ENCODE results near the gene GTF2A1.
"Not testable (repeated sequence)": the region's sequence is repeated elsewhere in the genome, so short reads cannot be mapped to it uniquely, and the experiment has no call there.

GTF2A1 gene

DNA sequence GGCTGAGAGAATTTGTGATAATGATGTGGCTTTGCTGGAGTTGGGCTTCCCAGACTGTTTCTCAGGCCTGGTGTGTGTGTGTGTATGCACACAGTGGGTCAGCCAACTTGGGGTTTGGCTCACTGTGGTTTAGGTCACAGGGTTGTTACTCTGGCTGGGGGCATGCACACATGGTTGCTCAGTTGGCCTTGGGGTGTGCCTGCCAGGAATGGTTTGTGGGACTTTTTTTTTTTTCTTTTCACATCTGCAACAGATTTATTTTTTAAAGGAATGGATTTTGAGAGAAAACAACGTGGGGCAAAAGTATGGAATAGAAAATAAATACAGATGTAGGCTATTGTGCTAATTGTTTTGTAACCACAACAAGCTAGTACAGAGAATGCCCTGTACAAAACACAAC lies 25.0 kb upstream of the GTF2A1 start:
- Histone ChIP-seq H2AFZ (ENCODE audit: low read length) (no peak overlapping the region), H3K79me2 (ENCODE audit: low read length) (no peaks in the 10 kb centered on the region), H4K20me1 (ENCODE audit: insufficient read depth, low read length) (no peaks in the 10 kb centered on the region), H3F3A (ENCODE audit: insufficient read depth, low read length) (no peaks in the 10 kb centered on the region), H3K9me2 (replicated peaks; ENCODE audit: insufficient read depth, low read length) (no peaks in the 10 kb centered on the region), H3K4me1 (ENCODE audit: low read length) (no peaks in the 10 kb centered on the region), H3K9ac (ENCODE audit: low read length) (no peak overlapping the region), H3K4me2 (ENCODE audit: low read depth, low read length) (no peak overlapping the region), H3K9me3 (replicated peaks; ENCODE audit: insufficient read depth, low read length) (no peaks in the 10 kb centered on the region), H3K36me3 (replicated peaks; ENCODE audit: insufficient read depth, low read length) (no peaks in the 10 kb centered on the region), H3K27me3 (replicated peaks; ENCODE audit: insufficient read depth, low read length) (no peaks in the 10 kb centered on the region), H3K4me3 (ENCODE audit: low read length) (no peak overlapping the region), H3K27ac (ENCODE audit: low read length) (no peak overlapping the region)
- TF ChIP-seq, protein P1, sequence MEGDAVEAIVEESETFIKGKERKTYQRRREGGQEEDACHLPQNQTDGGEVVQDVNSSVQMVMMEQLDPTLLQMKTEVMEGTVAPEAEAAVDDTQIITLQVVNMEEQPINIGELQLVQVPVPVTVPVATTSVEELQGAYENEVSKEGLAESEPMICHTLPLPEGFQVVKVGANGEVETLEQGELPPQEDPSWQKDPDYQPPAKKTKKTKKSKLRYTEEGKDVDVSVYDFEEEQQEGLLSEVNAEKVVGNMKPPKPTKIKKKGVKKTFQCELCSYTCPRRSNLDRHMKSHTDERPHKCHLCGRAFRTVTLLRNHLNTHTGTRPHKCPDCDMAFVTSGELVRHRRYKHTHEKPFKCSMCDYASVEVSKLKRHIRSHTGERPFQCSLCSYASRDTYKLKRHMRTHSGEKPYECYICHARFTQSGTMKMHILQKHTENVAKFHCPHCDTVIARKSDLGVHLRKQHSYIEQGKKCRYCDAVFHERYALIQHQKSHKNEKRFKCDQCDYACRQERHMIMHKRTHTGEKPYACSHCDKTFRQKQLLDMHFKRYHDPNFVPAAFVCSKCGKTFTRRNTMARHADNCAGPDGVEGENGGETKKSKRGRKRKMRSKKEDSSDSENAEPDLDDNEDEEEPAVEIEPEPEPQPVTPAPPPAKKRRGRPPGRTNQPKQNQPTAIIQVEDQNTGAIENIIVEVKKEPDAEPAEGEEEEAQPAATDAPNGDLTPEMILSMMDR (IDR thresholded peaks at IDR 0.05; ENCODE audit: low read length): no peak
- TF ChIP-seq EZH2phosphoT487 (IDR thresholded peaks at IDR 0.05; ENCODE audit: low read length): no peak
- TF ChIP-seq EZH2 (optimal IDR thresholded peaks at IDR 0.05; ENCODE audit: low read depth, low read length): no peak
- no peak for DNase-seq

DNA sequence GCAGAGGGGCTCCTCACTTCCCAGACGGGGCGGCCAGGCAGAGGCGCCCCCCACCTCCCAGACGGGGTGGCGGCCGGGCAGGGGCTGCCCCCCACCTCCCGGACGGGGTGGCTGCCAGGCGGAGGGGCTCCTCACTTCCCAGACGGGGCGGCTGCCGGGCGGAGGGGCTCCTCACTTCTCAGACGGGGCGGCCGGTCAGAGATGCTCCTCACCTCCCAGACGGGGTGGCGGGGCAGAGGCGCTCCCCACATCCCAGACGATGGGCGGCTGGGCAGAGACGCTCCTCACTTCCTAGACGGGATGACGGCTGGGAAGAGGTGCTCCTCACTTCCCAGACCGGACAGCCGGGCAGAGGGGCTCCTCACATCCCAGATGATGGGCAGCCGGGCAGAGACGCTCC lies 23.7 kb upstream of the GTF2A1 start:
- H3F3A ChIP-seq (ENCODE audit: insufficient read depth, low read length); H3K4me2 ChIP-seq (ENCODE audit: low read depth, low read length); H3K9me3 ChIP-seq (replicated peaks; ENCODE audit: insufficient read depth, low read length); H3K4me3 ChIP-seq (ENCODE audit: low read length); H3K9me2 ChIP-seq (replicated peaks; ENCODE audit: insufficient read depth, low read length); H4K20me1 ChIP-seq (ENCODE audit: insufficient read depth, low read length); H3K36me3 ChIP-seq (replicated peaks; ENCODE audit: insufficient read depth, low read length); H2AFZ ChIP-seq (ENCODE audit: low read length); H3K27me3 ChIP-seq (replicated peaks; ENCODE audit: insufficient read depth, low read length); H3K27ac ChIP-seq (ENCODE audit: low read length); H3K9ac ChIP-seq (ENCODE audit: low read length); H3K79me2 ChIP-seq (ENCODE audit: low read length); H3K4me1 ChIP-seq (ENCODE audit: low read length); DNase-seq: not testable (repeated sequence)

DNA sequence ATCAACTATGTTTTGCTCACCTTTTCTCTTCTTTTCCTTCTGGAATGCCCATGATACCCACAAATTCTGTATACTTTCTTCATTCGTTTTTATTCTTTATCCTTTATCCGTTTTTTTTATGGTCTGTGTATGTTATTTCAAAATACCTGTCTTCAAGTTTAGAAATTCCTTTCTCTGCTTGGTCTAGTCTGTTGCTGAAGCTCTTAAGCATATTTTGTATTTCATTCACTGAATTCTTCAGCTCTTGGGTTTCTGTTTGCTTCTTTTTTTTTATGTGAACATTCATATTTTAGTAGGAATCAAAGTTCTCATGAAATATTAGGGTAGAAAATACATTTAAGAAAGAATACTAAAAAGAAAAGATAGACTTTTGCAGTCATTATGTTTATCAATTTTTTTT lies 22.7 kb upstream of the GTF2A1 start:
- no peaks in the 10 kb centered on the region for H3K36me3 ChIP-seq (replicated peaks; ENCODE audit: insufficient read depth, low read length)
- no peak overlapping the region for H3K4me2 ChIP-seq (ENCODE audit: low read depth, low read length)
- H3K9me3 ChIP-seq (replicated peaks; ENCODE audit: insufficient read depth, low read length): no peaks in the 10 kb centered on the region
- no peaks in the 10 kb centered on the region for H4K20me1 ChIP-seq (ENCODE audit: insufficient read depth, low read length)
- no peak for TF ChIP-seq EZH2 (optimal IDR thresholded peaks at IDR 0.05; ENCODE audit: low read depth, low read length)
- TF ChIP-seq, protein P1 (IDR thresholded peaks at IDR 0.05; ENCODE audit: low read length): no peak
- no peak for TF ChIP-seq EZH2phosphoT487 (IDR thresholded peaks at IDR 0.05; ENCODE audit: low read length)
- DNase-seq: no peak
- no peak overlapping the region for H2AFZ ChIP-seq (ENCODE audit: low read length)
- no peaks in the 10 kb centered on the region for H3K27me3 ChIP-seq (replicated peaks; ENCODE audit: insufficient read depth, low read length)
- no peak overlapping the region for H3K9ac ChIP-seq (ENCODE audit: low read length)
- no peak overlapping the region for H3K4me3 ChIP-seq (ENCODE audit: low read length)
- no peak overlapping the region for H3K27ac ChIP-seq (ENCODE audit: low read length)
- H3F3A ChIP-seq (ENCODE audit: insufficient read depth, low read length): no peaks in the 10 kb centered on the region
- no peaks in the 10 kb centered on the region for H3K79me2 ChIP-seq (ENCODE audit: low read length)
- no peaks in the 10 kb centered on the region for H3K9me2 ChIP-seq (replicated peaks; ENCODE audit: insufficient read depth, low read length)
- no peaks in the 10 kb centered on the region for H3K4me1 ChIP-seq (ENCODE audit: low read length)

DNA sequence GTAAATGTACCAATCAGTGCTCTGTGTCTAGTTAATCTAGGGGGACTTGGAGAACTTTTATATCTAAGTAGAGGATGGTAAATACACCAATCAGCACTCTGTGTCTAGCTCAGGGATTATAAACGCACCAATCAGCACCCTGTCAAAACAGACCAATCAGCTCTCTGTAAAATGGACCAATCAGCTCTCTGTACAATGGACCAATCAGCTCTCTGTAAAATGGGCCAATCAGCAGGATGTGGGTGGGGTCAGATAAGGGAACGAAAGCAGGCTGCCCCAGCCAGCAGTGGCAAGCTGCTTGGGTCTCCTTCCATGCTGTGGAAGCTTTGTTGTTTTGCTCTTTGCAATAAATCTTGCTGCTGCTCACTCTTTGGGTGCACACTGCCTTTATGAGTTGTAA lies 16.1 kb upstream of the GTF2A1 start:
- H3K4me3 ChIP-seq (ENCODE audit: low read length); DNase-seq; H3K9me3 ChIP-seq (replicated peaks; ENCODE audit: insufficient read depth, low read length); H3K27ac ChIP-seq (ENCODE audit: low read length); H3K79me2 ChIP-seq (ENCODE audit: low read length); H3K9ac ChIP-seq (ENCODE audit: low read length); H3K27me3 ChIP-seq (replicated peaks; ENCODE audit: insufficient read depth, low read length); H2AFZ ChIP-seq (ENCODE audit: low read length); H3K9me2 ChIP-seq (replicated peaks; ENCODE audit: insufficient read depth, low read length); H3F3A ChIP-seq (ENCODE audit: insufficient read depth, low read length); H3K4me1 ChIP-seq (ENCODE audit: low read length); H3K4me2 ChIP-seq (ENCODE audit: low read depth, low read length); H4K20me1 ChIP-seq (ENCODE audit: insufficient read depth, low read length); H3K36me3 ChIP-seq (replicated peaks; ENCODE audit: insufficient read depth, low read length): not testable (repeated sequence)

Measured in MM.1S (cell line).